Measurements from ENCODE around the gene FITM2. TPM values are rescaled to one million over a fixed set of nuclear protein-coding genes. Genes with fewer than 3 reads are reported as not detected.

FITM2 gene
- total and polyA plus RNA-seq, 11 donors = 31.5 to 165 (median 111) TPM

DNA sequence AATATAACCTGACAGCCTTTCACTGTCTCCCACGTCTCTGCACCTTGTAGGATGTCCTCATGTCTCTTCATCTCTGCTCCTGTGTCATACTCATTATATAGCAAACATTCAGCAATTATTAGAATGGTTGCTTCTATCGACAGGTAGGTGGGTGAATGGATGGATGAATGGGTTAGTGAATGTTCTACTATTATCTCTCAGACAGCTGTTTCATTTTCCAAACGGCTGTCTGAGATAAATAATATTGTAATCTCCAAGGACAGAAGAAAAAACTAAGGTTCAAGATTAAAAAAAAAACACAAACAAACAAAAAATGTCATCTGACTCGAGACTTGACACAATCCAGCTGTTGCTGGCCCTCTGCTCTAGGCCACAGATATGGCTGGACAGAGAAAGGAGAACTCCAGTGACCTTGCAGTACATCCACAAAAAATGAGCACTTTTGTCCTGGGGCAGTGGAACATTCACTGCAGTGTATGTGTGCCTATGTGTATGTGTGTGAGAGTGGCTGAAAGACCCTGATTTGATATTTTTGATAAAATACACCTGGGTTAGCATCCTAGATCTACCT, 46.6 kb upstream of the FITM2 start:
- peak in 3 of 5 donors; percentile 43 to 73 (median 44) for DNase-seq
- peaks cover 0 to 6% (median 0%) of the 10 kb centered on the region in 9 donors for H3K27me3 ChIP-seq
- 38 to 54% (median 42%) methylated on average over 4 of the region's 4 CpGs for WGBS, 4 donors
- peak overlapping the region in 4 of 12 donors; percentile 16 to 40 (median 27) for H3K27ac ChIP-seq
- H3K4me1 ChIP-seq = peaks cover 0 to 7% (median 0%) of the 10 kb centered on the region in 12 donors
- ATAC-seq = peak; percentile 64 to 78 (median 71)
- H3K9me3 ChIP-seq = no peaks in the 10 kb centered on the region
- intact Hi-C loops (cut with DNase I) = no loop called here
- TF ChIP-seq POLR2A (IDR thresholded peaks at IDR 0.05) = no peak
- TF ChIP-seq, protein P1, sequence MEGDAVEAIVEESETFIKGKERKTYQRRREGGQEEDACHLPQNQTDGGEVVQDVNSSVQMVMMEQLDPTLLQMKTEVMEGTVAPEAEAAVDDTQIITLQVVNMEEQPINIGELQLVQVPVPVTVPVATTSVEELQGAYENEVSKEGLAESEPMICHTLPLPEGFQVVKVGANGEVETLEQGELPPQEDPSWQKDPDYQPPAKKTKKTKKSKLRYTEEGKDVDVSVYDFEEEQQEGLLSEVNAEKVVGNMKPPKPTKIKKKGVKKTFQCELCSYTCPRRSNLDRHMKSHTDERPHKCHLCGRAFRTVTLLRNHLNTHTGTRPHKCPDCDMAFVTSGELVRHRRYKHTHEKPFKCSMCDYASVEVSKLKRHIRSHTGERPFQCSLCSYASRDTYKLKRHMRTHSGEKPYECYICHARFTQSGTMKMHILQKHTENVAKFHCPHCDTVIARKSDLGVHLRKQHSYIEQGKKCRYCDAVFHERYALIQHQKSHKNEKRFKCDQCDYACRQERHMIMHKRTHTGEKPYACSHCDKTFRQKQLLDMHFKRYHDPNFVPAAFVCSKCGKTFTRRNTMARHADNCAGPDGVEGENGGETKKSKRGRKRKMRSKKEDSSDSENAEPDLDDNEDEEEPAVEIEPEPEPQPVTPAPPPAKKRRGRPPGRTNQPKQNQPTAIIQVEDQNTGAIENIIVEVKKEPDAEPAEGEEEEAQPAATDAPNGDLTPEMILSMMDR (IDR thresholded peaks at IDR 0.05) = no peak
- no peak overlapping the region for H3K4me3 ChIP-seq
- H3K36me3 ChIP-seq = no peaks in the 10 kb centered on the region

DNA sequence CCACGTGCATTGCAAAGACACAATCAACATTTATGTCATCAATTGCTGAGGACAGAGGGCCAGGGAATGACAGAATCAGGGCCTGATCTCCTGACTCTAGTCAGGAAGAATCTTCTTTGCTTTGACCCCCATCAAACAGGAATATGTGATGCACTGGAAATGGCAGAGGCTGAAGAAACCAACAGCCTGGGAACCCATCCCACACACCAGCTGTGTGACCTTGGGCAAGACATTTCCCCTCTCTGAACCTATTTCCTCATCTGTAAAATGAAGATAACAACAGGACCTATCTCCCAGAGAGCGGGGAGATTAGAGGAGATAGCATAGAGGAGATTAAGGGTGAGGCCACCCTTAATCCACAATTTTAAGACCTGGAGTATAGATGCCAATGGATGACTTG, 46.0 kb upstream of the FITM2 start:
- 37 to 50% (median 42%) methylated on average over 2 of the region's 2 CpGs for WGBS, 4 donors
- peak in 1 of 4 donors; percentile 52 for ATAC-seq
- TF ChIP-seq, protein P1 (IDR thresholded peaks at IDR 0.05) = no peak
- no peak for TF ChIP-seq POLR2A (IDR thresholded peaks at IDR 0.05)

DNA sequence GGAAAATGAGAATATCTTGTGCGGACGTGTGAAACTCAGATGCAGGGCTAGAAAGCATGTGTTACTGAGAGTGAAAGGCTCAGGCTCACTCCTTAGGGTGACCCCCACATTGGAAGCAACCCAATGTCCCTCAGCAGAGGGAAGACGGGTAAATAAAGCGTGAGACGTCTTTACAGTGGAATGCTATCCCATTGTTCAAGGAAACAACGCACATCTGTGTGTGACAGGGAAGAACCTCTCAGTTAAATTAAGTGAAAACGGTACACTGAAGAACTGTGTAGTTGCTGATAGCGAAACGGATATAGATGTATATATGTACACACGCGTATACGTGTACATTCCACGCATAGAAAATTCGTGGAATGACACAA, 45.3 kb upstream of the FITM2 start:
- intact Hi-C loops (cut with DNase I) = no loop called here
- Histone ChIP-seq H3K9me3 (no peaks in the 10 kb centered on the region), H3K27ac (no peak overlapping the region), H3K4me3 (no peak overlapping the region), H3K4me1 (peaks cover 0 to 7% (median 0%) of the 10 kb centered on the region in 12 donors), H3K36me3 (no peaks in the 10 kb centered on the region), H3K27me3 (peaks cover 0 to 6% (median 0%) of the 10 kb centered on the region in 9 donors)
- ATAC-seq = no peak
- TF ChIP-seq, protein P1 (IDR thresholded peaks at IDR 0.05) = no peak
- no peak for TF ChIP-seq POLR2A (IDR thresholded peaks at IDR 0.05)
- 82 to 84% (median 82%) methylated on average over 14 of the region's 14 CpGs for WGBS, 4 donors
- DNase-seq = no peak

More for the DNA sequence above, 46.0 kb upstream of the FITM2 start:
- H3K9me3 ChIP-seq = no peaks in the 10 kb centered on the region
- no peak overlapping the region for H3K4me3 ChIP-seq
- intact Hi-C loops (cut with DNase I) = no loop called here
- peaks cover 0 to 6% (median 0%) of the 10 kb centered on the region in 9 donors for H3K27me3 ChIP-seq
- peaks cover 0 to 7% (median 0%) of the 10 kb centered on the region in 12 donors for H3K4me1 ChIP-seq
- no peaks in the 10 kb centered on the region for H3K36me3 ChIP-seq
- no peak for DNase-seq
- H3K27ac ChIP-seq = peak overlapping the region in 2 of 12 donors; percentile 16 to 30

DNA sequence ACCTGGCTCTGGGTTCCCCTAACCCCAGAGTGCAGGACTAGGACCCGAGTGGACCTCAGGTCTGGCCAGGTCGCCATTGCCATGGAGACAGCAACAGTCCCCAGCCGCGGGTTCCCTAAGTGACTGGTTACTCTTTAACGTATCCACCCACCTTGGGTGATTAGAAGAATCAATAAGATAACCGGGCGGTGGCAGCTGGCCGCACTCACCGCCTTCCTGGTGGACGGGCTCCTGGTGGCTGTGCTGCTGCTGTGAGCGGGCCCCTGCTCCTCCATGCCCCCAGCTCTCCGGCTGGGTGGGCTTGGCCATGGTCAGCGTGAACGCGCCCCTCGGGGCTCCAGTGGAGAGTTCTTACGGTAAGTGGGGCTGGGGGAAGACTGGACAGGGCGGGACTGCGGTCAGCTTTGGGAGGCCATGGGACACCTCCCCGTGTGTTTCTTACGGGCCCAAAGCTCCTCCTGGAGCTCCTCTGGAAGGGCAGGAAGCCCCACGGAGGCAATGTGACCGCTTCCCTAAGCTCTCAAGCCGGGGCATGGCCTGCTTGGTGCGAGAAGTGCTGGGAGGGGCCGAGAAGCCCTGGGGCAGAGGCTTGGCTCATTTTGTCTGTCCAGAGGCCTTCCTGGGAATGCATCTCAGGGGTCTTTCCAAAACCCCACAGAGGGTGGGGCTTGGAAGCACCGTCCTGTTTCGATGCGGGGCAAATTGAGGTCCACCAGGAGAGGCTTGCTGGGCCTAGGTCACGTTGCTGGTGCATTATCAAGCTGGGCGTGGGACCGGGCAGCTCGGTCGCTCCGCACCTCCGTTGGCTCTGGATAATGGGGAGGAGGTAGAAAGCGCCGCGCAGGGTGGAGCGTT, 44.7 kb upstream of the FITM2 start, which contains the start of gene HNF4A:
TSS of gene HNF4A (plus strand) at position 202 of the 855 bp plus-strand sequence. CDS start at position 308, 106 bp downstream.
- Histone ChIP-seq H3K4me1 (peaks cover 0 to 7% (median 0%) of the 10 kb centered on the region in 12 donors), H3K36me3 (no peaks in the 10 kb centered on the region), H3K4me3 (no peak within 1 kb of the TSS), H3K27ac (no peak within 1 kb of the TSS), H3K27me3 (peaks cover 0 to 6% (median 0%) of the 10 kb centered on the region in 9 donors), H3K9me3 (no peaks in the 10 kb centered on the region)
- intact Hi-C loops (cut with DNase I) = no loop called here
- ATAC-seq (peak in 2 of 4 donors; percentile 7 to 10), DNase-seq (peak in 1 of 5 donors; percentile 57)
- TF ChIP-seq, protein P1 (IDR thresholded peaks at IDR 0.05) = no peak
- TF ChIP-seq POLR2A (IDR thresholded peaks at IDR 0.05) = no peak
- WGBS, 4 donors = 78 to 89% (median 82%) methylated on average over 29 to 40 of the region's 40 CpGs

Data from heart left ventricle (tissue), 16 donors.